ENCODE results near the gene MYL1. TPM values are rescaled to one million over a fixed set of nuclear protein-coding genes. Genes with fewer than 3 reads are reported as not detected.

MYL1 gene
- total and polyA plus RNA-seq, 2 of the 8 experiments (the other 6 are each of a cell fraction or from before 2014, with no cell fraction given) = not detected

GRCh38 chr2:210259687-210260086, 55.3 kb downstream of the MYL1 start:
- Histone ChIP-seq H3K9ac (replicated peaks in 1 of 4; ENCODE audit: extremely low read depth in 1 of 4, low read depth in 3 of 4, low read length in 3 of 4) (no peak overlapping the region), H2BK20ac (ENCODE audit: low read length) (no peak overlapping the region), H2BK120ac (replicated peaks; ENCODE audit: low read depth, low read length) (no peak overlapping the region), H3K27me3 (replicated peaks in 1 of 4; ENCODE audit: control insufficient read depth in 3 of 4, extremely low read depth in 1 of 4, insufficient read depth in 3 of 4, low read length in 3 of 4) (no peaks in the 10 kb centered on the region), H4K20me1 (replicated peaks in 1 of 2; ENCODE audit: control insufficient read depth in 1 of 2, insufficient read depth in 2 of 2, low read length in 2 of 2) (no peaks in the 10 kb centered on the region), H3K18ac (ENCODE audit: extremely low read depth, low read length) (no peak overlapping the region), H3K23ac (ENCODE audit: insufficient read length) (no peak overlapping the region), H4K8ac (ENCODE audit: extremely low read depth, insufficient read depth, low read length) (no peak overlapping the region), H2AK5ac (ENCODE audit: low read depth, low read length) (no peak overlapping the region), H2BK5ac (ENCODE audit: low read depth, low read length) (no peak overlapping the region), H3K4me3 (ENCODE audit: extremely low read depth in 1 of 4, insufficient read depth in 2 of 4, low read depth in 3 of 4, low read length in 4 of 4) (no peak overlapping the region), H3K14ac (ENCODE audit: insufficient read length) (no peak overlapping the region), H2BK15ac (ENCODE audit: low read length) (no peak overlapping the region), H3K79me1 (ENCODE audit: low read depth, low read length) (no peaks in the 10 kb centered on the region), H2BK12ac (ENCODE audit: low read depth, low read length) (no peak overlapping the region), H3K56ac (replicated peaks; ENCODE audit: insufficient read length, low read depth, low read length) (no peak overlapping the region), H4K5ac (ENCODE audit: insufficient read length, low read depth, low read length) (no peak overlapping the region), H3K4me2 (ENCODE audit: insufficient read depth in 1 of 2, low read depth in 2 of 2, low read length in 2 of 2) (no peak overlapping the region), H3K4ac (replicated peaks; ENCODE audit: insufficient read length, low read depth, low read length) (no peak overlapping the region), H3K9me3 (ENCODE audit: insufficient read depth in 2 of 2, low read depth in 1 of 2, low read length in 1 of 2) (no peaks in the 10 kb centered on the region), H3K23me2 (ENCODE audit: low read depth, low read length) (no peaks in the 10 kb centered on the region), H3K4me1 (replicated peaks in 1 of 4; ENCODE audit: control insufficient read depth in 3 of 4, insufficient read depth in 4 of 4, low read length in 3 of 4) (no peaks in the 10 kb centered on the region), H3K79me2 (ENCODE audit: control insufficient read depth in 1 of 2, insufficient read depth in 2 of 2, low read length in 2 of 2) (no peaks in the 10 kb centered on the region), H4K91ac (replicated peaks; ENCODE audit: insufficient read length, low read length) (no peak overlapping the region), H3K27ac (ENCODE audit: low read depth, low read length) (no peak overlapping the region), H3K36me3 (ENCODE audit: control insufficient read depth in 2 of 4, insufficient read depth in 4 of 4, low read length in 3 of 4) (no peaks in the 10 kb centered on the region), H2AFZ (ENCODE audit: low read length) (no peak overlapping the region)
- DNase-seq (ENCODE audit: low read depth in 1 of 2, low spot score in 2 of 2) (no peak), FAIRE-seq (no peak)
- ChIA-PET POLR2A (ENCODE audit: partially characterized antibody) (no interaction called here), CTCF (ENCODE audit: partially characterized antibody) (no interaction called here)
- TF ChIP-seq CBX5 (IDR thresholded peaks at IDR 0.05; ENCODE audit: low read depth, low read length) (no peak), BACH1 (IDR thresholded peaks at IDR 0.05; ENCODE audit: low read length) (no peak), RAD21 (IDR thresholded peaks at IDR 0.05 in 1 of 2, conservative IDR thresholded peaks at IDR 0.05 in 1 of 2; ENCODE audit: low read depth in 2 of 2, low read length in 2 of 2) (no peak), TCF12 (IDR thresholded peaks at IDR 0.05; ENCODE audit: low read depth, low read length) (no peak), EGR1 (IDR thresholded peaks at IDR 0.05; ENCODE audit: borderline replicate concordance, low read depth, low read length) (no peak), HDAC2 (IDR thresholded peaks at IDR 0.05; ENCODE audit: borderline replicate concordance in 1 of 2, low read depth in 2 of 2, low read length in 2 of 2) (no peak), CEBPB (IDR thresholded peaks at IDR 0.05; ENCODE audit: low read depth, low read length) (no peak), SP4 (IDR thresholded peaks at IDR 0.05; ENCODE audit: low read length) (no peak), TAF1 (IDR thresholded peaks at IDR 0.05; ENCODE audit: low read depth, low read length) (no peak)
- TF ChIP-seq, protein P1, sequence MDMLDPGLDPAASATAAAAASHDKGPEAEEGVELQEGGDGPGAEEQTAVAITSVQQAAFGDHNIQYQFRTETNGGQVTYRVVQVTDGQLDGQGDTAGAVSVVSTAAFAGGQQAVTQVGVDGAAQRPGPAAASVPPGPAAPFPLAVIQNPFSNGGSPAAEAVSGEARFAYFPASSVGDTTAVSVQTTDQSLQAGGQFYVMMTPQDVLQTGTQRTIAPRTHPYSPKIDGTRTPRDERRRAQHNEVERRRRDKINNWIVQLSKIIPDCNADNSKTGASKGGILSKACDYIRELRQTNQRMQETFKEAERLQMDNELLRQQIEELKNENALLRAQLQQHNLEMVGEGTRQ (IDR thresholded peaks at IDR 0.05; ENCODE audit: low read length) = no peak

Measured in H1 (cell line).